Suprapubic skin (tissue), 4 donors: ENCODE measurements around the gene OVCH1. TPM values are rescaled to one million over a fixed set of nuclear protein-coding genes. Genes with fewer than 3 reads are reported as not detected.

Experiments used
- DNase-seq, 2 donors: peaks; one replicate each; pipeline ENCODE4 v3.0.0-alpha.2; 2019; ENCODE audit warnings: low spot score in 2 of 2
- H3K27ac ChIP-seq: fragments of 200-600 bp; sonication (generic); one replicate; pipeline ENCODE4 v1.5.1; 2019
- H3K27me3 ChIP-seq: fragments of 200-600 bp; sonication (generic); one replicate; pipeline ENCODE4 v1.5.1; 2019
- H3K36me3 ChIP-seq: fragments of 200-600 bp; sonication (generic); one replicate; pipeline ENCODE4 v1.5.1; 2019
- H3K4me1 ChIP-seq: fragments of 200-600 bp; sonication (generic); one replicate; pipeline ENCODE4 v1.5.1; 2019
- H3K4me3 ChIP-seq: fragments of 200-600 bp; sonication (generic); one replicate; pipeline ENCODE4 v1.5.1; 2019; ENCODE audit warnings: mild to moderate bottlenecking
- H3K9me3 ChIP-seq: fragments of 200-600 bp; sonication (generic); one replicate; pipeline ENCODE4 v1.5.1; 2019
- CTCF ChIP-seq, 2 donors: fragments of 200-600 bp in 1 of 2; fragments of 450-650 bp in 1 of 2; sonication (generic) in 1 of 2; IDR thresholded peaks; one replicate each; pipeline ENCODE4 v1.5.1; 2016 to 2019; ENCODE audit warnings: antibody characterized with exemption in 2 of 2, mild to moderate bottlenecking in 1 of 2, moderate library complexity in 1 of 2
- EP300 ChIP-seq: sonication (generic); formaldehyde crosslinking; IDR thresholded peaks from one replicate; pipeline ENCODE4 v1.6.1; 2017; ENCODE audit warnings: antibody characterized with exemption
- POLR2A ChIP-seq, 2 donors: fragments of 450-650 bp; IDR thresholded peaks; one replicate each; pipeline ENCODE4 v1.6.1; 2017; ENCODE audit warnings: antibody characterized with exemption in 2 of 2, mild to moderate bottlenecking in 2 of 2, moderate library complexity in 2 of 2
- POLR2AphosphoS5 ChIP-seq, 3 donors: sonication (generic); formaldehyde crosslinking; IDR thresholded peaks; one replicate each; pipeline ENCODE4 v1.6.1; 2017; ENCODE audit warnings: antibody characterized with exemption in 3 of 3
- WGBS: methylation state at CpG from one replicate; pipeline ENCODE4 v1.1.5; 2018; 5-methylcytosine and 5-hydroxymethylcytosine counted together
- total RNA-seq, 4 donors: library from RNA; depleted of rRNA; stranded (reverse); fragments of >200 nt; gene quantifications; one replicate each; pipeline ENCODE4 v1.1.0, GENCODE V29; 2016

OVCH1 gene
- total RNA-seq, 4 donors from 2014 or later = 0.13 TPM; not detected in 3

DNA sequence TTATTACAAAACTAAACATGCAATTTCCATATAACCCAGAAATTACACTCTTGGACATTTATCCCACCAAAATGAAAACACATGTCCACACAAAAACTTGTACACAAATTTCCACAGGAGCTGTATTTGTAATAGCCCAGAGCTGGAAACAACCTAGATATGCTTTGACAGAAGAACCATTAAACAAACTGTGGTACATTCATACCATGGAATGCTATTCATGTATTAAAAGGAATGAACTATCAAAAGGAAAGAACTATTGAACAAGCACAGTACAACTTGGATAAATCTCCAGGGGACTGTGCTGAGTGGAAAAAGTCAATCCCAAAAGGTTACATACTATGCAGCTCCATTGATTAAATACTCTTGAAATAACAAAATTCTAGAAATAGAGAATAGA is 80.7 kb downstream of the OVCH1 start:
- Histone ChIP-seq H3K36me3 (no peaks in the 10 kb centered on the region), H3K9me3 (no peaks in the 10 kb centered on the region), H3K27me3 (no peaks in the 10 kb centered on the region), H3K4me1 (no peaks in the 10 kb centered on the region), H3K27ac (no peak overlapping the region), H3K4me3 (no peak overlapping the region)
- no peak for DNase-seq
- TF ChIP-seq POLR2AphosphoS5 (IDR thresholded peaks at IDR 0.05) = no peak
- TF ChIP-seq POLR2A (IDR thresholded peaks at IDR 0.05) = no peak
- TF ChIP-seq EP300 = no peak
- no peak for TF ChIP-seq CTCF (IDR thresholded peaks at IDR 0.05)

GRCh38 chr12:29415111-29415510 is 82.4 kb downstream of the OVCH1 start:
- 60% methylated on average over 4 of the region's 4 CpGs for WGBS
- DNase-seq = no peak
- Histone ChIP-seq H3K27me3 (no peaks in the 10 kb centered on the region), H3K27ac (no peak overlapping the region), H3K9me3 (no peaks in the 10 kb centered on the region), H3K36me3 (no peaks in the 10 kb centered on the region), H3K4me3 (no peak overlapping the region), H3K4me1 (no peaks in the 10 kb centered on the region)
- no peak for TF ChIP-seq CTCF (IDR thresholded peaks at IDR 0.05)
- TF ChIP-seq POLR2AphosphoS5 (IDR thresholded peaks at IDR 0.05) = no peak
- TF ChIP-seq POLR2A (IDR thresholded peaks at IDR 0.05) = no peak
- TF ChIP-seq EP300 = no peak

- Histone ChIP-seq H3K4me1 (no peaks in the 10 kb centered on the region), H3K27ac (no peak overlapping the region), H3K36me3 (no peaks in the 10 kb centered on the region), H3K27me3 (no peaks in the 10 kb centered on the region), H3K4me3 (no peak overlapping the region), H3K9me3 (no peaks in the 10 kb centered on the region)
- DNase-seq = no peak
- TF ChIP-seq CTCF (IDR thresholded peaks at IDR 0.05) (no peak), POLR2AphosphoS5 (IDR thresholded peaks at IDR 0.05) (no peak), EP300 (no peak), POLR2A (IDR thresholded peaks at IDR 0.05) (no peak)
These were observed 83.1 kb downstream of the OVCH1 start for GRCh38 chr12:29414368-29414767.

- Histone ChIP-seq H3K4me3 (no peak overlapping the region), H3K36me3 (no peaks in the 10 kb centered on the region), H3K27me3 (no peaks in the 10 kb centered on the region), H3K9me3 (no peaks in the 10 kb centered on the region), H3K27ac (no peak overlapping the region), H3K4me1 (no peaks in the 10 kb centered on the region)
- 70% methylated on average over 4 of the region's 4 CpGs for whole genome bisulfite sequencing
- no peak for DNase-seq
- TF ChIP-seq POLR2AphosphoS5 (IDR thresholded peaks at IDR 0.05) (no peak), CTCF (IDR thresholded peaks at IDR 0.05) (no peak), POLR2A (IDR thresholded peaks at IDR 0.05) (no peak), EP300 (no peak)
These were observed 91.9 kb downstream of the OVCH1 start for GRCh38 chr12:29405561-29405960.

DNA sequence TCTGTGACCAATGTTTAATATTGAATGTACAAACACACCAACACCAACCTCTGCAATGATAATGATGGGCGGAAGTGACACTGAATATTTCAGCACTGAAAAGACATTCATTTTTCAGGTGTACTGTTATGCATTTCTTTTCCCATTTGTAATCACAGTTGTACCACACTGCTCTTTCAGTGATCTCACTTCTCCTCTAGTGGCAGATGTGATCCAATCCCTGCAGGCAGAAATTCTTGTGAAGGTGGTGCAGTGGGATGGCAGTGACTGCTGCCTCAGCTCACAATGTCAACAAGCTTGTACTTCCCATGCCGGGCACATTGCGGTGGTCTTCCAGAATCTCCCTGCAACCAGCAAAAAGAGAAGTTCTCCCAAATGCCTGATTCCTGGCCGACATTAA is 93.5 kb downstream of the OVCH1 start:
- TF ChIP-seq POLR2A (IDR thresholded peaks at IDR 0.05) (no peak), EP300 (no peak), POLR2AphosphoS5 (IDR thresholded peaks at IDR 0.05) (no peak), CTCF (IDR thresholded peaks at IDR 0.05) (no peak)
- H3K36me3 ChIP-seq = no peaks in the 10 kb centered on the region
- H3K27ac ChIP-seq = no peak overlapping the region
- no peak overlapping the region for H3K4me3 ChIP-seq
- H3K27me3 ChIP-seq = no peaks in the 10 kb centered on the region
- H3K4me1 ChIP-seq = no peaks in the 10 kb centered on the region
- no peaks in the 10 kb centered on the region for H3K9me3 ChIP-seq
- WGBS = 62% methylated on average over 4 of the region's 4 CpGs
- DNase-seq = no peak
